Globus pallidus (tissue), 1 donor: ENCODE measurements around the gene ASXL1.
"Not testable (repeated sequence)": the region's sequence is repeated elsewhere in the genome, so short reads cannot be mapped to it uniquely, and the experiment has no call there.

ENCODE experiments used
- DNase-seq: peaks from one replicate; pipeline ENCODE4 v3.0.0-alpha.2; 2015; ENCODE audit warnings: low spot score

The ASXL1 gene

DNA sequence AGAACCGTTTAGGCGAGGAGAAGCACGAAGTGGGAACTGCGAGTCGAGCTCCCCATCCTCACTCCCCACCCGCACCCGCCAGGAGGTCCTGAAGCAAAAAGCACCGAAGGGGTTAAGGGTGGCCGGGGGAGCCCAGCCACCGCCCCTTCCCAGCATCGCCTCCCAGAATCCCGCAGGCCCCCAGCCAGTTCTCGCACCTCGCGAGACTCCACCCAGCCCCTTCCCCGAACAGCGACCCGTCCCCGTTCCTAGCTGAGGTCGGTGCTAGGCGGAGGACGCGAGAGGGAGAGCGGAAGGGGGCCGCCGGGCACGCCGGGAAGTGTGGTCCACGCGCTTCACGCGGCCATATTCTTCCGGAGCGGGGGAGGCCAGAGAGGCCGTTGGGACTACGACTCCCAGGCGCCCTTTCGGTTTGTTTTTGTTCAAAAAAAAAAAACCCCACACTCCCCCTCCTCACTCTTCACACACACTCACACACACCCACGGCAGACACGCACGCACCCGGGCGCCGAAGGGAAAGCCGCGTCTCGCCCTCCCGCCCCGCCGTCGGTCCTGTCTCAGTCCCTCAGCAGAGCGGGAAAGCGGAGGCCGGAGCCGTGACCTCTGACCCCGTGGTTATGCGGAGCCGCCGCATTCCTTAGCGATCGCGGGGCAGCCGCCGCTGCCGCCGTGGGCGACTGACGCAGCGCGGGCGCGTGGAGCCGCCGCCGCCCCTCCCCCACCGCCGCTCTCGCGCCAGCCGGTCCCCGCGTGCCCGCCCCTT lies at the start of gene ASXL1:
TSS of gene ASXL1 (plus strand) at position 463 of the 763 bp plus-strand sequence. CDS start 445 bp downstream, outside the sequence.
- peak; percentile 96 for DNase-seq

DNA sequence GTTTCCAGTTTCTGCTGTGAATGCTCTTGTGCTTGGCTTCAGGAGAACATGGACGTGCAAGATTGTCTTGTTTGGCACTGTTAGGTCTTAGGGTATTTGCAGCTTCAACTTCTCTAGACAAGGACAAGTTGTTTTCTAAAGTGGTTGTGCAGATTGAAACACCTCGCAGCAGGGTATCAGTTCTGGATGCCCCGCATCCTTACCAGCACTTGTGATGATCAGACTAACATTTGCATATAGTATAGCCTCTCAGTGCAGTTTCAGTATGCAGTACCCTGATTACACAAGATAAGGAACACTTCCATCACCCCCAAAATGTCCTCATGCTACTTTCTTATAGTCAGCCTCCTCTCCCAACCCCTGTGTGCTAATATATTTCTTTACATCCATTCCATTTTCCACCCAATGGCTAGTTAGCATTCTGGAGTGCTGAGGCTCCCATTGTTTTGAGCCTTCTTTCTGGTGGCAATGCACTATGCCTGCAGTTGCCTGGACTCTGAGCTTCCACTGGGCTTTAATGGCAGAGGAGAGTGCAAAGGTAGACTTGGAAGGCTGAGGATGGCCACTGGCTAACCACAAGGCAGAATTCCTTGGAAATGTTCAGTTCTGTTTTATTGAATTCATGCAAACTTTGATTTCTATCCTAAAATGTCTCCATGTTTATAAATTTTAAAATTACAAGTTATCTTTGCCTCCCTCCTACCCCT lies 45.3 kb upstream of the ASXL1 start:
- no peak for DNase-seq

DNA sequence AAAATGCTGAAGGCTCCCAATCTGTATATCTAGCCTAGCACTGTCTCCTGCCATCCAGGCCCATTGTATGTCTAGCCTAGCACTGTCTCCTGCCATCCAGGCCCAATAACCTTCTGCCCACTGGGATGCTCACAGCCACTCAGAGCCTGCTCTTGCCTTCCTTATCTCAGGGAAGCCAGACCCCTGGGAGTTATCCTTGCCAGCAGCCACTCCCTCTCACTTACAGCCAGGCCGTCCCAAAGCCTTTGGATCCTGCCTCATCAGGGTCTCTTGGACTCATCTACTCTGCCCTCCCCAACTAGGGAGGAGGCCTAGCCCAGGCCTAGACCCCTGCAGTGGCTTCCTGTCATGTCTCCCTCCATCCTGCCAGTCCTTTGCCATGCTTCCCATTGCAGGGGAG lies 43.4 kb upstream of the ASXL1 start:
- DNase-seq: no peak

DNA sequence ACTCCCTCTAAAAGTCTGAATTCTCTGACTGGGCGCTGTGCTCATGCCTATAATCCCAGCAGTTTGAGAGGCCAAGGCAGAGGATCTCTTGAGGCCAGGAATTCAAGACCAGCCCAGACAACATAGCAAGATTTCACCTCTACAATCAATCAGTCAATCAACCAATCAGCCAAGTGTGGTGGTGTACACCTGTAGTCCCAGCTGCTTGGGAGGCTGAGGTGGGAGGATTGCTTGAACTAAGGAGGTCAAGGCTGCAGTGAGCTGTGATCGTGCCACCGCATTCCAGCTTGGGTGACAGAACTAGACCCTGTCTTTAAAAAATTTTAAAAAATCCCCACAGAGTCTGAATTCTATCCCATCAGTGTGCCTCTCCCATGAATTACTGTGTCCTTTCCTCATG lies 42.7 kb upstream of the ASXL1 start:
- no peak for DNase-seq

DNA sequence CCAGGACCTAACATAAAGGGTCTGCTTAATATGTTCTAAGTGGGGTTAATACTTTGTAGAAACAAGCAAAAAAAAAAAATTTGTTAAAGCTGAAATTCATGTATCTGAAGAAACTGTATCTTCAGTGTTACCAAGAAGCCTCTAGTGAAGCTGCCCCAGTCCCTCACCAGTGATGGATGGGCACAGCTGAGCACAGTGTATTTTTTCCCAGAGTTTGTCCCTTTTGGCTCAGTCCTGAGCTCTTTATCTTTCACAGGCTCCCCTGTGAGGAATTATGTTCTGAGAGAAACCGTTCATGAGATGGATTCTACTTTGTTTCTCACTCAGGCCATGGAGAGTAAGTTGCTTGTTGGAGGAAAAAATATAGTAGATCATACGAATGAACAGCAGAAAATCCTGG lies 42.2 kb upstream of the ASXL1 start:
- DNase-seq: no peak

DNA sequence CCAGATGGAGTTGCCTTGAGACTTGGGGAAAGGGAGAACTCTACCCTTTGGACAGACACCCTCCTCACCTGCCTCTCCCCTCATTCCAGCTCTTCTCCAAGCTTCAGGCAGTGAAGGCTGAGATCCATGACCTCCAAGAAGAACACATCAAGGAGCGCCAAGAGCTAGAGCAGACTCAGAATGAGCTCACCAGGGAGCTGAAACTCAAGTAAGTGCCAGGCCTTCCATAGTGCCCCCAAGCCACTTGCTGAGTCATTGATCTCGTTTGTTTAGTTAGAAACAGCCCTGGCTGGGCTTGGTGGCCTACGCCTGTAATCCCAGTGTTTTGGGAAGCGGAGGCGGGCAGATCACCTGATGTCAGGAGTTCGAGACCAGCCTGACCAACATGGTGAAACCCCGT lies 41.5 kb upstream of the ASXL1 start:
- DNase-seq: no peak

DNA sequence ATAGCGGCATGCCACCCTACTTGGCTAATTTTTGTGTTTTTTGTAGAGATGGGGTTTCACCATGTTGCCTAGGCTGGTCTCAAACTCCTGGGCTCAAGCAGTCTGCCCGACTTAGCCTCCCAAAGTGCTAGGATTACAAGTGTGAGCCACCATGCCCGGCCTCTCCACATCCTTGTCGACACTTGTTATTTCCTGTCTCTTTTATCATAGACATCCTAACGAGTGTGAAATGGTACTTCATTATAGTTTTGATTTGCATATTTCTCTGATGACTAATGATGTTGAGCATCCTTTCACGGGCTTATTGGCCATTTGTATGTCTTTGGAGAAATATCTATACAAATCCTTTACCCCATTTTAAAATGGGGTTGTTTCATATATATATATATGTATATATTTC lies 39.0 kb upstream of the ASXL1 start:
- no peak for DNase-seq

DNA sequence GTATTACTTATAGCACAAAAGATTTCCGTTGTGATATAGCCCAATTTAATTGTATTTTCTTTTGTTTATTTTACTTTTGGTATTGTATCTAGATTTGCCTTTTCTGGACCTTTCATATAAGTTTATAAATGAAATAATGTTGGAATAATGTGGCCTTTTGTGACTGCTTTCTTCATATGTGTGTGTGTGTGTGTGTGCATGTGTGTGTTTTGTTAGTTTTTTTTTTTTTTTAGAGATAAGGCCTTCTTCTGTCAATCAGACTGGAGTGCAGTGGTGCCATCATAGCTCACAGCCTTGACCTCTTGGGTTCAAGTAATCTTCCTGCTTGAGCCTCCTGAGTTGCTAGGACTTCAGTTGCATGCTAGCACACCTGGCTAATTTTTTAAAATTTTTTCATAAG lies 37.8 kb upstream of the ASXL1 start:
- no peak for DNase-seq

DNA sequence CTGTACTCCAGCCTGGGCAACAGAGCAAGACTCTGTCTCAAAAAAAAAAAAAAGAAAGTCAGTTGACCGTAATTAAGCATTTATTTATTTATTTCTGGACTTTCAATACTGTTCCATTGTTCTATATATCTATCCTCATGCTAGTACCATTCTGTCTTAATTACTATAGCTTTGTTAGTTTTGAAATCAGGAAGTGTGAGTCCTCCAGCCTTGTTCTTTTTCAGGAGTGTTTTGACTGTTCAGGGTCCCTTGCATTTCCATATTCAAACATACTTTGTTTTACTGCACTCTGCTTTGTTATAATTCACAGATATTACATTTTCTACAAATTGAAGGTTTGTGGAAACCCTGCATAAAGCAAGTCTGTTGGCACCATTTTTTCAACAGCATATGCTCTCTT lies 36.7 kb upstream of the ASXL1 start:
- no peak for DNase-seq

DNA sequence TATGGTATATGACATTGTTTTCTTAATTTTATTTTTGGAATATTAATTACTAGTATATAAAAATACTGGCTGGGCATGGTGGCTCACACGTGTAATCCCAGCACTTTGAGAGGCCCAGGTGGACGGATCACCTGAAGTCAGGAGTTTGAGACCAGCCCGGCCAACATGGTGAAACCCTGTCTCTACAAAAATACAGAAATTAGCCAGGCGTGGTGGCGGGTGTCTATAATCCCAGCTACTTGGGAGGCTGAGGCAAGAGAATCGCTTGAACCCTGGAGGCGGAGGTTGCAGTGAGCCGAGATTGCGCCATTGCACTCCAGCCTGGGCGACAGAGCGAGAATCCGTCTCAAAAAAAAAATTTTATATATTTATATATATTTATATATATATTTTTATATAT lies 35.9 kb upstream of the ASXL1 start:
- DNase-seq: not testable (repeated sequence)

DNA sequence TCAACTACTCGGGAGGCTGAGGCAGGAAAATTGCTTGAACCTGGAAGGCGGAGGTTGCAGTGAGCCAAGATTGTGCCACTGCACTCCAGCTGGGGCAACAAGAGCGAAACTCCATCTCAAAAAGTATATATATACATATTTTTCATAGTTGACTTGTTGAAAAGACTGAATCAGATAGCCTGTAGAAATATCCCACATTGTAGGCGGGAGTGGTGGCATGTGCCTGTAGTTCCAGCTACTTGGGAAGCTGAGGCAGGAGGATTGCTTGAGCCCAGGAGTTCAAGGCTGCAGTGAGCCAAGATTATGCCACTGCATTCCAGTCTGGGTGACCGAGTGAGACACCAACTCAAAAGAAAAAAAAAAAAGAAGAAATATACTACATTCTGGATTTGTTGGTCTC lies 34.4 kb upstream of the ASXL1 start:
- DNase-seq: not testable (repeated sequence)

DNA sequence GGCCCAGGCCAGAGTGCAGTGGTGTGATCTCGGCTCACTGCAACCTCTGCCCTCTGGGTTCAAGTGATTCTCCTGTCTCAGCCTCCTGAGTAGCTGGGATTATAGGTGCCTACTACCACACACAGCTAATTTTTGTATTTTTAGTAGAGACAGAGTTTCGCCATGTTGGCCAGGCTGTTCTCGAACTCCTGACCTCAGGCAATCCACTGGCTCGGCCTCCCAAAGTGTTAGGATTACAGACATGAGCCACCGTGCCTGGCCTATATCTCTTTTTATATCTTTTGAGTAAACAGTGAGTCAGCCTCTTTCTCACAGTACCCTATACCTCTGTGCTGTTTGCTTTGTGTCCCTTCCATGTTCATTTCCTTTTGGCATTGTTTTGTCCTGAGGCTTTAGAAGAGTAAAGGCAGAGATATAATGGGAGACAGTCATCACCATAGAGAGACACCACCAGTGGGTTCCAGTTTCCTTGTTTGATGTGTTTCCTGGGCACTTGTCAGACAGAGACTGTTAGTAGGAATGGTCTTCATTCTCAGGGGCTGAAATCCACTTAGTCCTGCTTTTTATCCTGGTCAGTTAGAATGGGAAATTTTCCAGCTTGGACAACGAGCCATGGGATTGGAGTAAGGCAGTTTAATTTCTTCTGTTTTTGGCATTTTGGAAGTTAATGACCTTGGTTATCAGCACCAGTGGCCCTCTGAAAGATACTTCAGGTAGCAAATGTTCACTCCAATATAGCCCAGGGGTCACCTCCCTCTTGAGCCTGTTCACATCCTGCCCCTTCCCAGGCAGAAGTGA lies 32.2 kb upstream of the ASXL1 start:
- DNase-seq: no peak

DNA sequence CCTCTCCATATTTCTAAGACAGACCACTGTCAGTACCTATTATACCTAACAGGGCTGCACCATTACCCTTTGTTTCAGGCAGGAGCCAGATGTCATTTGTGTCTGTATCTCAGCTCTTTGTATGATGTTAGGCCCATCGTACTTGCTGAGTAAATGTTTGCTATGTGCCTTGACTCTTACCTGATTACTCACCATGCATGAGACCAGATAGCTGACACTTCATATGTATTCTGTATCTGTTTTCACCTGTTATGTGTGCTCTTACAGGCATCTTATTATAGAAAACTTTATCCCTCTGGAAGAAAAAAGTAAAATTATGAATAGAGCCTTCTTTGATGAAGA lies 31.7 kb upstream of the ASXL1 start:
- DNase-seq: no peak

DNA sequence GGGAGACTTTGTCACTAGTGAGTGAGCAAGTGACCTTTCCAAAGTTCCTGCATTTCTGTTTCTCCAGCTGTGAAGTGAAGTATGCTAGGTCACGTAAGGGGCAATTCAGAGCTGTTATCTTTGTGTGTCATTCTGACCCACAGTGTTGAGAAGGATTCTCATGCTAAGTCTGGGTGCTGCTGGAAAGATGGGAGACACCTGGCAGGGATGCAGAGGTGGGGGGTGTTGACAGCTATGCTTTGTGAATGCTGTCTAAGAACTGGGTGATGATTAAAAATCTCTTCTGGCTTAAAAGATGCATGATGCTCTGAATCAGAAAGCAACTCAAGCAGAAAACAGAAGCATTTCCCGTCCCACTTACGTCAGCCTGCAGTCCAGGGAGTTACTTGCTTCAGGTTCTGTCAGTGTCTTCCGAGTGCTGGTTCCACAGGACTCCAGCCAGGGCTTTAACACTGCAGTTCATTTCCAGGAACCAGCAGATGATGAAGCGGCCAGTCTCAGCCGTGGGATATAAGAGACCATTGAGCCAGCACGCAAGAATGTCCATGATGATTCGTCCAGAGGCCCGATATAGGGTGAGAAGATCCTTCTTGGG lies 30.9 kb upstream of the ASXL1 start:
- no peak for DNase-seq

DNA sequence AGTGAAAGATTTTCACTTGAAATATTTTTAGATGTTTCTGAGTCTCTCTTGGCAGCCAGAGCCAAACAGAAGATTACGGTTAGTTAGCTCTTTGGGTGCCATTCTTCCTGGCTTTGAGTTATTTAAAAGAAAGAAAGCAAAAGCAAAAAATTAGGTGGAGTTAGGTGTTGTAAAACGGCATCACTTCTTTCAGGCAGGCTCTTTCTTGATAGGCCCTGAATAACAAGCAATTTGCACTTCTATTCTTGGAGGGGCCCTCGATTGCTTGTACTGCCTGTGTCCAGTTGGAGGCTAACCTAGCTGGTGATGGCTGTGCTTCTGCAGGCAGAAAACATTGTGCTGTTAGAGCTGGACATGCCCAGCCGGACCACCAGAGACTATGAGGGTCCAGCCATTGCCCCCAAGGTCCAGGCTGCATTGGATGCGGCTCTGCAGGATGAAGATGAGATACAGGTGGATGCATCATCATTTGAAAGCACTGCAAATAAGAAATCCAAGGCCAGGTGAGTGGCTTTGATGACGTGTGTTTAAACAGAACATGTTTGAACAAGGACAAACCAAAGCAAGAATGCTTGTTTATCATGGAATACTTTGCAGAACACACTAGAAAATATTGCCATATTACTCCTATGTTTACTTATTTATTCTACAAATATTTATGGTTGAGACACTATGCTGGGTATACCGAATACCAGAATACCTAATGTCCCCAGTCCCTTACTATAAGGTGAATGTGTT lies 28.1 kb upstream of the ASXL1 start:
- DNase-seq: no peak

DNA sequence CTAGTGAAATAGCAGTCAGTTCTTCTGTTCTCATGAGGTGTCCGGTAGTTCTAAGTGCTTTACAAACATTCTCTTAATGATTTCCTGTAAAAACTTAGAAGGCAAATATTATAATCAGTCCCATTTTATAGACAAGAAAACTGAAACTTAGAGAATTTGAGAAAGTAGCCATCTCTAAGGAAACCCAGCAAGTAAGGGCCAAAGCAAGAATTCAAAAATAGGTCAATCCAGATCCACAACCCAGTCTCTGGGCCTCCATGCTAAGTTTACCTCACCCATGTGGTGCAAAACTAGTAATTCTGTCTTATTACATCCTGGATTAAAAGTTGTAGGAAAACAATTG lies 27.6 kb upstream of the ASXL1 start:
- no peak for DNase-seq

DNA sequence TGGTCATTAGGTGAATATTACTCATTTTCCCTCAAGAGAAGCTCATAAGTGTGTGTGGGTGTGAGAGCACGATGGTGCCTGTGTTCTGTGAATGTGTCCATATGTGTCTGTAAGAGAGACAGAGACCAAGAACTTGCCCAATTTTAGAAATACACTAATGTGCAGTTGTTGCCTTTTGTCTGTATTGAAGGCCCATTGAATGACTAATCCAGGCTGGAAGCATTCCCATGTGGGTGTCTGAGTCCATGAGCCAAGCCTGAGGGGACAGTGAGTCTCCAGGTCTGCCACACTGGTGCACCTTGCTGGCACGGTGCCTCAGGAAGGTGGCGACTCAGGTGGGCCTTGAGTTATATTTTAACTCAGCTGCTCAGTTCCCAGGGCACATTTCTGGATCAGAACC lies 25.5 kb upstream of the ASXL1 start:
- DNase-seq: no peak

DNA sequence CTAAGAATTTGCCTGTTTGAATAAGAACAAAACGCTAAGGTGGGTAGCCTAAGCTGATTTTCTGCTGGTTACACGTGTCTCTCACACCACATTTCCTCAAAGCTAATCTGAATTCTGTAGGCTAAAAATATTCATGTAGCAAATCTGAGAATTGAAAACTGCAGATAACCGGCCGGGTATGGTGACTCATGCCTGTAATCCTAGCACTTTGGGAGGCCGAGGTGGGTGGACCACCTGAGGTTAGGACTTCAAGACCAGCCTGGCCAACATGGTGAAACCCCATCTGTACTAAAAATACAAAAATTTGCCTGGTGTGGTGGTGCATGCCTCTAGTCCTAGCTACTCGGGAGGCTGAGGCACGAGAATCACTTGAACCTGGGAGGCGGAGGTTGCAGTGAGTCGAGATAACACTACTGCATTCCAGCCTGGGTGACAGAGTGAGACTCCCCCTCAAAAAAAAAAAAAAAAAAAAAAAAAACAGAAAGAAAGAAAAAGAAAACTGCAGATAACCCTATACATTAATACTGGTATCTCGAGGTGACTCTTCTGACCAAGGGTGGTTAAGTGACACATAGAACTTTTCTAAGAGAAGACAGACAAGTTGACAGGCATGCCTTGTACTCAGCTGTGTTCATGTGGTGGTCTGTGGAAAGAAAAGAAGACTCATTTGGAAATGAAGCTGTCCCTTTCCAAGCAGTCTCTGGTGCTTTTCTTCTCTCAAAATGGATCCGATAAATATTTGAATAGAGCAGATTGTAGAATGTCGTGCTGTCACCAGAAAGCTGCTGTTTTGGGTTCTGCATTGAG lies 24.7 kb upstream of the ASXL1 start:
- DNase-seq: no peak

DNA sequence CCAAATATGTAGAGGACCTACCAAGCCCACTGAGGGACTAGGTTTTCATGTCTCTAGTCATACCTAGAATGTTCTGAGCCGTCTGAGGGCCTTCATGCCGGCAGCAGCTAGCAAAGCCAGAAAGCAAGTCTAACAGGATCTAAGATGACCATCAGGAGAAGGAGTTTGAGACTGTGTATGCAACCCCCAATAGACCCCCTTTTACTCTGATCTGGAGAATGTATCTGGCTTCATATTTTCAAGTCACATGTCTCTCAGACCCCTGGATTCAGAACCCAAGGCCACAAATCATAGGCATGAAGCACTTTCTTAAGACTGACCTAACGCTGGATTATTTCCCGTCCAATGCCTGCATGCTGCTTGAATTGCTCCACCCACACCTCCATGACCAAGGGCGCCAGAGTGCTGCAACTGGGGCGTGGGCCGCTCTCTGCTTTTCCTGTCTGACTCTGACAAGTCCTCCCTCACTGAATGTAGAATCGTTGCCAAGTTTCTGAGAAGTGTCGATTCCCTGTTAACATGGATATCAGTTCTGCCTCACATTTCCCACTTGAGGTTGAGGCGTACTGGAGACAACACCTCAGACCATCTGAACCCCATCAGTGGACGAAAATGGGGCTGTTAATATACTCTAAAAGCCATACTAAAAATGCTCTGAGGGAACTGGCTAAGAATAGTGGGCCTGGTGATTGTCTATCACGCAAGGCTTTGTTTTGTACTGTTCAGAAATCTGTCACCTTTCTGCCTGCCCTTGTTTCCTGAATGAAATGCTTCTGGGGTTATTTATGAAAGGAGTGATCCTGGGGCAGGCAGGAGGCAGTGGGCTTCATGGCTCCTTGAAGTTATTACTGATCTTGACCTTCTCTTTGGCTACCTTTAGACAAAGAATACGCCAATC lies 23.9 kb upstream of the ASXL1 start:
- no peak for DNase-seq

DNA sequence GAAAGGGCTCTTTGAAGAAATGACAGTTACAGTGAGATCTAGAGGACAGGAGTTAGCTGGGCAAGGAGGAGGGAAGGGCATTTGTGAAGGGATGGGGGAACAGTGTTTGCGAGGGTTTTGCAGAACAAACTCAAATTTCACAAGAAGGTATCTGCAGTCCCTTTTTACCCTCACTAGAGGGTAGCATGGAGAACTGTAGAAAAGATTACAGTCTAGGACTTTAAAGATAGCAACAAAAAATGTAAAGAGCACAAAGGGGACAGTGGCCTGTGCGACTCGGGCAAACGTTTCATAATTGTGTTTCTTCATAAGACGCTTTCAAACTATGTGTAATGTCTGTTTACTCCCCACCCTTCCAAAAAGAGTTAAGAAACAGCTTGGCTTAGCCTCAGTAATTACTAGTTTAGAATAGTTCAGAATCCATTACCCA lies 21.2 kb upstream of the ASXL1 start:
- DNase-seq: peak; percentile 26
